HG03135 (cell line): Measurements from ENCODE around the gene OSTC.

Source experiments
- ATAC-seq: cut with Tn5 transposase; IDR thresholded peaks from one replicate; pipeline ENCODE4 v1.9.1; 2021; ENCODE audit warnings: mild to moderate bottlenecking, moderate library complexity; ENCODE audit not compliant: unreplicated experiment

OSTC gene

DNA sequence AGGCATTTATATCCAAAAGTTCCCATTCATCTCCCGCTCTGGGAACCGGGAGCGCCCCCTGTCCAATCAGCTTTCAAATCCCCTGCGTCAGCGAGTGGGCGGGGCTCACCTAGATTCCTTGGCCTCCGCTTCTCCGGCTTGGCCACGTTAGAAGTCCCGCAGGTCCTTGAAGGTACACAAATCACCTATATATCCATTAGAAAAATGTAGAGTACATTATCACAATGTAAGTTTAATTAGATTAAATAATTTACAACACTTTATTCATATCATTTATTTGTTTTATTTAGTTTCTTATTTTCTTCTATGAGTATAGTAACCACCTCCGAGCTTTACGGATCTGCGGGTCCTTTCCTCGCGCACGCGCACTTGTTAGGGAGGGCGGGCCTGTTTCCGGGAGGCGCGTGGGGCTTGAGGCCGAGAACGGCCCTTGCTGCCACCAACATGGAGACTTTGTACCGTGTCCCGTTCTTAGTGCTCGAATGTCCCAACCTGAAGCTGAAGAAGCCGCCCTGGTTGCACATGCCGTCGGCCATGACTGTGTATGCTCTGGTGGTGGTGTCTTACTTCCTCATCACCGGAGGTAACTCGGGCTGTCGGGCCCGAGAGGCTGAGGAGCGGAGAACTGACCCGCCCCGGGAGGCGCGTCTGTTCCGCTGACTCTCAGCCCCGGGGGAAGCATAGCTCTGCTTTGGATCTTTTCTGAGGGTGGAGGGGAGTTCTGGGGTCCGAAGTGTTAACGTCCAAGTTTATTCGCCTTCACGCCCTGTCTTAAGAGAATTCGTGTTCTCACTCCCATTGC is at the start of gene OSTC:
OSTC (plus strand) TSS at position 388 of the 802 bp plus-strand sequence; CDS start at position 445, 57 bp downstream.
- peak; percentile 90 for ATAC-seq

DNA sequence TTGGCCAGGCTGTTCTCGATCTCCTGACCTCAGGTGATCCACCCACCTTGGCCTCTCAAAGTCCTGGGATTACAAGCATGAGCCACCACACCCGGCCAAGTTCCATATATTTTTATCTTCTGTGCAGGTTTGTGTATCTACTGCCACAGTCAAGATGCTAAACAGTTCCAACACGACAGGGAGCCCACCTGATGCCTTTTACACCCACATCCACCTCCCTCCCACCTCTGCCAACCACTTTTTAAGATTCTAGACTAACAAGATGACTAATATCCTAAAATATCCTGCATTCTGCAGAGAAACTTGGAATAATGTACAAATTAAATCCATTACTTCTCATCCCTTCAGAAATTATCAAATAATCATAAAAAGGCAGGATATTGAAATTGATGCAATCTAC is 49.3 kb upstream of the OSTC start:
- ATAC-seq, result no peak

DNA sequence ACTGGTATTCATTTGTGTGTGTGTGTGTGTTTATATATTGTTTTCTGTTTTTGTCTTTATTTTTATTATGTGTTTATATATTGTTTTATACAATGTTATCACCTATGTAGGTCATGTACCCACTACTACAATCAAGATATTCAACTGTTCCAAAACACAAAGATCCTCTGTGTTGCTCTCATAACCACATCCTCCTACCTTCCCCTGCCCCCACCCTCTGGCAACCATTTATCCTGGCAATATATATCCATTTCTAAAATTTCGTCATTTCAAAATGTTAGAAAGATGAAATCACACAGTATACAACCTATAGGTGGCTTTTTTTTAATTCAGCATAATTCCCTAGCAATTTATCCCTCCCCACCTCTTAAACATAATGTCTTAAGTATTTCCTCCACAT is 48.9 kb upstream of the OSTC start:
- ATAC-seq, result no peak

DNA sequence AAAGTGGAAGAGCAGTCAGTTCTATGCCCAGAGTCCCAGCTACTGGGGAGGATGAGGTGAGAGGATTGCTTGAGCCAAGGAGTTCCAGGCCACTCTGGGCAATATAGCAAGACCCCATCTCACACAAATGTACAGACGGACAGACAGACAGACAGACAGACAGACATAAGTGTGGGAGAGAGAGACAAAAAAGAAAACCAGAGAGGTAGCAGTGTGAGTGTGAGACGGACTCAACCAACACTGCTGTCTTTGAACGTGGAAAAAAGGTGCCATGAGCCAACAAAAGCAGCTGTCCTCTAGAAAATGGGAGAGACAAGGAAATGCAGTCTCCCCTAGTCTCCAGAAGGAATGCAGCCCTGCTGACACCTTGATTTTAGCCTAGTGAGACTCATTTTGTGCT is 48.2 kb upstream of the OSTC start:
- no peak for ATAC-seq

DNA sequence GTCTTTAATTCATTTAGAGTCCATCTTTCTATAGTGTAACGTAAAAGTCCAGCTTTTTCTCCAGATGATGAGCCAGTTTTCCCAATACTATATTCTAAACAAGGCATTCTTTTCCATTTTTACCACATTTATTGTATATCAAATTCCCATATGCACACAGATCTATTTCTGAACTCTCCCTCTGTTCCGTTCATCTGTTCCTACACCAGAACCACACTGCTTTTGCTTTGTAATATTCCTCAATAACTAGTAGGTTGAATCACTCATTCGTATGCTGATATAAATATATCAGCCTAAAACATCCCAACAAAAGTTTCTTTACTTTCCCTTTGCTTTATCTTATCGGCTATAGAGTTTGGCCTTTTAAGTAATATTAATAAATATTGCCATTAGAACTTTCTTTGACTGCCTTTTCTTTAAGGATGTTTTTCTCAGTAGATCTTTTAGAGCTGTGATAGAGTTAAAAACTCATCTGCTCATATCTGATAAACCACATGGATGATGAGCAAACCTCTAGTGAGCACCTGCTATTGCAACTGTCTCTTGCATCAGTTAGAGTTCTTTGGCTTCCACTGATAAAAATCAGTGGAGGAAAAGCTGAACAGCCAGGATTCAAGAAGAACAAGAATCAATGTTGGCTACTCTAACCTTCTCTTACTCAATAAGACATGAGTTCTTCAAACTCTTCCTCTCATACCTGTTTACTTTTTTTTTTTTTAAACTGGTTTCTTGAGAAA is 43.2 kb upstream of the OSTC start:
- ATAC-seq, result no peak

DNA sequence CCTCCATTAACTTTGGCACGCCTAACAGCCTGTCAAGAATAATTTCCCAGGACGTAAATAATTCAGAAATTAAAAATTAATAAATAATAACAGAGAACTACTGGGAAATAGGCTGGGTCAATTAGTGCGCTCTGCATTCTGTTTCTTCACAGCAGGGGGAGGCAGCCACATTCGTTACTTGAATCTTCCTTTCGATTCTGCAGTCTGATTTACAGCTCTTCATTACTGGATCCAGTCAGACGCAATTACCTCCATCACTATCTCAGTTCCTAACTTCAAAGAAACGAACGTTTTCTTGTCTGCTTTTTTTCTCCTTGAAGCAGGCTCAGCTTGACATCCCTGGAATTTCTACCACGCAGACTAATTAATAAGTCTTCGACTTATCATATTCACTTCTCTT is 39.0 kb upstream of the OSTC start:
- no peak for ATAC-seq

DNA sequence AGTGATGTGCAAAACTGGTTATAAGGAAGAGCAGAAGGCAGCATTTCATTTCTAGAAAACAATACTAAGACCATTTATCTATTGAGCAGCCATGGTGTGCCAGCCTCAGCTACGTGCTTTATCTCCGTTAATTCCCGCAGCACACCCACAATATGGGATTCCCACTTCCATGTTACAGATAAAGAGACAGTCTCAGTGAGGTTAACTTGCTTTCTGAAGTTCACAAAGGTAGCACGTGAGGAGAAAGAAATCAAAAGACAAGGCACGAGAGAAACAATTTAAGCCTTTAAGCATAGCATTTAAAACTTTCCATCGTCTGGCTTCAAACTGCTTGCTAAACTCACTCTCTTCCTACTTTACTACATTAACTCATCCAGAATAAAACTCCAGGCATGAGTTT is 38.0 kb upstream of the OSTC start:
- ATAC-seq, result no peak

DNA sequence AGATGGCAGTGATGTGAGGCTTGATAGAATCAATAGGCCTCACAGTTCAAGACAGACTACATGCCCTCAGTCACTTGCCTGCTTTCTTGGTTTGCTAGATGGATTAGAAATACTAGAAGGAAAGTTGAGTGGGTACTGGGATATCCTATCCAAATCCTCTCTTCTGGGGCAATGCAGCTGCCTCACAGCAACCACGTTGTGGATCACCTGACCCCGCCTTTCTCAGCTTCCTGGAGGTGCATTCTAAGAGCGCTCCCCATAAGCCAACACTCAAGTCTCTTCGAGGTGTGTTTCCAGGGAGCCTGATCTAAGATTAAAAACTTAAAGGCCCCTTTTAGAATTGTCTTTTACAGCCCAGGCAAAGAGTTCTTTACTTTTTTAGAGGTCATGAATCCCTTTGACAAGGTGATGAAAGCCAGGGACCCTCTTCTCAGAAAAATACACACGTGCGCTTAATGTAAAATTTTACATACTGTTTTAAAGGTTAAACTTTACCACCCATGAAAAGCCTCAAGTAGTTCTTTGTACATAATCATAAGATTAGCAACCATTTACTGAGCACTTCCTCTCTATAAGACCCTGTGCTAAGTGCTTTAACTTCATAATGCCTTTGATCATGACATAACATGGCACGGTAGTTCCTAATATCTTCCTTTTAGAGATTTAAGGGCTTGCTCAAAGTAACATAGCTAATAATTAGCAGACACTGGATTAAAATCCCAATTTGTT is 30.9 kb upstream of the OSTC start:
- peak; percentile 3 for ATAC-seq

DNA sequence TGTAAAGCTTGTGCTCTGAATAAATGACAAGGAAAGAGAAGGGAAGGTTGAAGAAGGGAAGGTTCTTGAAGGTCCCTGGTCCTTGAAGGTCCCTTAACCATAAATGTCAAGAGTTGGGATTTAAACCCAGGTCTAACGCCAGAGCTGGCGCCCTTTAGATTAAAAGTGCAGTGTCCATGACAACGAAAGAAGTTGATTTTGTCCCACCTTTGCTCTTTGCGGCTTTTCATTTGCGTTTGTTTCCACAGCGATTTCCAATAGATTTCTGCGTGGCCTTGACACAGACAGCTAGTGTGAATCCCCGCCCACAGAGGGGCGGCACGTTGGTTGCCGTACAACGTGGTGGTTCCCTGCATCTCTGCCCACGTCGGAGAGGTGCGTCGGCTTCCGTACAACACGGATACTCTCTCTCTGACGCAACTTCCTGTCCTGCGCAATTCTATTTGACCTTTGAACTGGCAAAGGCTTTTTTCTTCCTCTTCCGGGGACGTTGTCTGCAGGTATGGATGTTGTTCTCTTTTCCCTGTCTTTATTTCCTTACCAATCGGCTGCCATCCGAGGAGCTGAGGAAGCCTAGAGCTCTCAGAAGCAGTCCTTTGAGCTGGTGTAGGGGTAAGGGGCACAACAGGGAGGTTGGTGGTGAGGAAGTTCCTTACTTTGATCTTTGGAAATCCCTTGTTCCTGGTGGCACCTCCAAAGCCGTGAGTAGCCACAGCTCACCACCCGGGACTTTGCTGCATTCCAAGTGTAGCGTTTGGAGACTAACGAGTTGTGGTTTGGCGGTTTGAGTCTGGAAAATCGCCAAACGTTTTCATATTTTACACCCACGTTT is 30.1 kb upstream of the OSTC start, which contains the start of gene RPL34:
RPL34 (plus strand) TSS at position 476 of the 832 bp plus-strand sequence. CDS start 1,384 bp downstream, outside the sequence.
- peak; percentile 100 for ATAC-seq

DNA sequence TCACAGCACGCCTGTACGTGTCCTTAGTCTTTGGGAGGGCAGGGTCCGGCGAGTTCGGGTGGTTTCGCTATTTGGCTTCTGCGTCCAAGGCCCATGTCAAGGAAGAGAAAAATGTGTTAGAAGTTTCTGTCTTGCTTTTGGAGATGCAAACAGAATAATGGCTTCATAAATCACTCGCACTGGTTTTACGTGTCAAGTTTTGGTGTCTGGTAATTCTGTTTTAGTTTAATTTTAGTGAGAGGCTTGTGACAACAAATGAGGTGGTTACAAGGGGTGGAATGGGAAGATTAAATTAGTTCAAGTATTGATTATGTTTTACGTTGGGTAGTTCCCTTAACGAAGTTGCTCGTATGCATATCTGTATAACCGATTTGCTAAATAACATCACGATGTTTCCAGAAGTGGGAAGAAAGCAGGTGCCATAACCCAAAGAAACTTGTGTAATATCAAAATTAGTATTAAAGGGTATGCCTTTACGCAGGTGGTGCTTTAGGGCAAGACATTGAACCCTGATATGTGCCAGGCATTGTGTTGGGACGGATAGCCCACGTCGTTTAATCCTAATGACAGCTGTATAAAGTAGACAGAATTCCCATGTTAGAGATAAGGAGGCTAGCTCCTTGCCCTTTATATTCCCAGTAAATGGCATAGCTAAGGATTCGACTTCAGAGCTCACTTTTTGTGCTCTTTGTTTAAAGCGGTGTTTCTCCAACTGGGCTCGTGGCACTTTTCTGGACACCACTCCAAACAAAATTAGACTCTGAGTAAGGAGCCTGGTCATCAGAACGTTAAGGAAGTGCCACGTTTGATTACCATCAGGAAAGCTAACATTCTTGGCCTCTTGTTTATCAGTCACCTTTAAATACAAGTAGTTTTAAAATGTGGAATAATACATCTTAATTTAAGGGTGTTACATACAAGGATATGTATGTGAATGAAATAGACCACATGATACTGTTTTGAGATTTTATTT is 29.2 kb upstream of the OSTC start:
- peak; percentile 12 for ATAC-seq

DNA sequence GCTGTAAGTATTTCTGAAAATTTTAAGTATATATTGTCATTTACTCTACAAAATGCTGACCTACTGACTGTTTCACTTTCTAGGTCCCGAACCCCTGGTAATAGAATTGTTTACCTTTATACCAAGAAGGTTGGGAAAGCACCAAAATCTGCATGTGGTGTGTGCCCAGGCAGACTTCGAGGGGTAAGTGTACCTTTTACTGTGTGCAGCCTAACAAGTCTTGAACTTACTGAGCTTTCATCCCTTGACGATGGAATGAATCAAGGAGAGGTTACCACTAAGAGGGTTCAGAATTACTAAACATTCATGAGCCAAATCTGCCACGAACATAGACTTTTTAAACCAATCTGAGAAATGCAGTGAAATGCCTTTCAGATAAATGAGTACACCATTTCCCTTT is 28.4 kb upstream of the OSTC start:
- ATAC-seq, result no peak

DNA sequence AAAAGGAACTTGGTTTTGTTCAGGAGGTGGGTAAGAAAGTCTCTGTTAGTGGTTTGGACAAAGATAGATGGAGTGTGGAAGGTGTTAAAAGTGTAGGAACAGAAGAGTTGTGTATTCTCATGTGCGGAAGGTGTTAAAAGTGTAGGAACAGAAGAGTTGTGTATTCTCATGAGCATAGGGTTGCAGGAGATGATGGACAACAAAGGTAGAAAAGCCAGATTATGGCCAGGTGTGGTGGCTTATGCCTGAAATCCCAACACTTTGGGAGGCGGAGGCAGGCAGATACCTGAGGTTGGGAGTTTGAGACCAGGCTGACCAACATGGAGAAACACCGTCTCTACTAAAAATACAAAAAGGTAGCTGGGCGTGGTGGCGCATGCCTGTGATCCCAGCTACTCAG is 27.6 kb upstream of the OSTC start:
- no peak for ATAC-seq

DNA sequence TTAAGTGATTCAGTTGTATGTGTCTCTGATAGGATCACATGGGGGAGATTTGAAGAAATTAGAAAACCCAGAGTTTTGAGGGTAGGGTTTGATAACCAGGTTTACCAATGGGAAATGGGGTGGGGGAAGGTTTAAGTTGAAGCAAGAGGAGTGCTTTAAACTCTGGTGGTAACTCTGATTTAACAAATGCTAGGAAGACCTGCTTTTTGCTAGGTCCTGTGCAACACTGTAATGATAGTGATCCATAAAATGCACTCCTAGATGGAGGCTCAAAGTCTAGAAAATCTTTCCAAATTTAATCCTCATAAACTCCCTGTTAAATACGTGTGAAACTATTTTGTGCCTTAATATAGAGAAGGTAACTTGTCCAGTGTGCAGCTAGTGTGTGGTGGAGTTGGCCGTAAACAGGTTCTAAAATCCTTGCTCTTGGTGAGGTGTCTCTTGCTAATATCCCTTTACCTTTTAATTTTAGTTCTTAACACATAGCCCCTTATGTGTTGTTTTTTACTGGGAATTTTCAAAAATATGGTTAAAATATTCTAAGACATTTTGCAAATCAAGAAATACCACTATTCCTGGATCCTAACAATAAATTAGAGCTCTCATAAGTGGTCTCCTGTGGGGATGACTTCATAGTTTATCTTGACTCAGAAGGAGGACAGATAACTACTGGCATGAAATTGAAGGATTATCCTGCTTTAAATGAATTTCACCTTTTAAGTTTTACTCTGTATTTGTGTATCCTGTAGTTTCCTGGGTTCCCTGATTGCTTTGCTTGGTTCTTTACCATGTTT is 25.9 kb upstream of the OSTC start:
- no peak for ATAC-seq

DNA sequence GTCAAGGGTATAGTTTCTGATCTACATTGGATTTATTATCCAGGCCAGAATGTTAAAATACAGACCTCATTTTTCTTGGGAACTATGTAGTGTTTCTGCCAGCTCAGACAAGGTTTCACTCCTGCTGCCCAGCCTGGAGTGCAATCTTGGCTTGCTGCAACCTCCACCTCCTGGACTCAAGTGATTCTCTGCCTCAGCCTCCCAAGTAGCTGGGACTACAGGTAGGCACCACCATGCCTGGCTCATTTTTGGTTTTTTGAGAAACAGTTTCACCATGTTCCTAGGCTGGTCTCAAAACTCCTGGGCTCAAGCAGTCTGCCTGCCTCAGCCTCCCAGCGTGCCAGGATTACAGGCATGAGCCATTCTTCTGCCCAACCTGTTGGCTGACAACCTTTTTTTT is 24.3 kb upstream of the OSTC start:
- ATAC-seq, result no peak

DNA sequence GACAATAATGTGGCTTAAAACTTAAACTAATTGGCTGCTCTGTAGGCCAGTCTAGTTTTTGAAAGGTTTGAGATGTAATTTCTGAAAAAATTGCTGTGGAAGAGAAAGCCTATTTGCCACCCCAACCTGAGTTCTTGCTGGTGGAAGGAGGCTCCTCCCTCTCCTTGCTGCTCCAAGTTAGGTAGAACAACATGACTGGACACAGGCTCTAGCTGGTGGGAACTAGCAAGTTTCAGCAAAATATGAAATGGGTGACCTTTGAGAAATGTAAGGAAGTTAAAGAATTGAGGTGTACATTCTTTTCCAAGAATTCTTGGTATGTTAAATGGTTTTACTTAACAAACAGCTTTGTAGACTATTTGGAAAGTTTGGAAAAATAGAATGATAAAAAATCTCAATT is 22.0 kb upstream of the OSTC start:
- no peak for ATAC-seq

DNA sequence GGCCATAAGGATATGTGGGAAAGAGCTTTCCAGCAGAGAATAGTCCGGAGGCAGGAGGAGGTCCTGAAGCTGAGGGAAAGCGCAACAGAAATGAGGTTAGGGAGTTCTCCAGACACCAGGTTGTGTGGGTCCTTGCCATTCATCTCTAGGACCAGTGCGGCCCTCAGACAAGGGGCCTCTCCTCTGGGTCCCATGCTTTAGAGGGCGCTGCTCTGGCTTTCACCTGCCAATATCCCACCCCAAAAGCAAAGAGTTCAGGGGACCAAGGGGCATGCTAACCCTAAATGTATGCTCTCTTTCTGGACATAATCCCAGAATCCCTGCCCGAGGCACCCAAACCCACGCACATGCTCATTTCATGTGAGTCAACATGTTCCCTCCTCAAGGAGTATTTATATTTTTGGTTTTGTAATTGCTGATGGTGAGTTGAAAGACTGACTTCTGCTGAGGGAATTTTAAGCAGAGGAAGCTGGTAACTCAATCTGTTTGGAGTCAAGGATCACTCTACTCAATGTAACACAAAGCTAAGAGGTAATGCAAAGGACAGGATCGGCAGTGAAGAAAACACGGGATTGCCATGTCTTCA is 15.2 kb upstream of the OSTC start:
- no peak for ATAC-seq

DNA sequence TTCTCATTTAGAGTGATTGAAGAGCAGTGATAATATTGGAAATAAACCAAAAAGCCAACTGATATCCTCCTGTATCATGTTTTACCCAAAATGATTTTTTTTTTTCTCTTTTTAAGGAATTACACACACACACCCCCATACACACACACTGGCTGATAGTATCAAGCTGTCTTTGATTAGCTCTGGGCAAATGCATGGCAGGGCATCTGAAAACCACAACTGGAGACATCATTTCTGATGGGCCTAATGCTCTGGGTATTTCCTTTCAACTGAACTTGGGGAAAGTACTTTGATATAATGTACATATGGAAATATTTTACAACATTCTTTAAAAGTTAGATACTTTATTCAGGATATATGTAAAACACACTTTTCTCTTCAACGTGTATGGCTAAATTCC is 14.2 kb upstream of the OSTC start:
- no peak for ATAC-seq

DNA sequence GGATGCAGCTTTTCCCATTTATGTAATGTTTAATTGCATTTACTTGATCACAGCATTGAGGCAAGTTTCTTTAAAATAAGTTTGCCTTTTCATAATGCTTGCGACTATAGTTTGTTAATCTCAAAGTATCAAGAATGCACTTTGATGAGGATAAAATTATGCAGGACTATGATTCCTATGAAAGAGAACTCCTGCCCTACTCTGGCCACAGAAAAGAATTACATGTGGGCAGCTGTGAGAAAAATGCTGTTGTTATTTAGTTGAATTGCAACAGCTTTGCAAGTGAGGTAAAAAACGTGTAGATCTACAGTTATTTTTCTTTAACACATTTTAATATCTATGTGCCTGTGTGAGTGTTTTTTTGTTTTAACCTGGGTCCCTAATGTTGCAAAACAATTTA is 12.5 kb upstream of the OSTC start:
- ATAC-seq, result no peak
